NCI-H69 (cell line): Measurements from ENCODE around the gene ZMYND12.
A peak's percentile ranks its signal among the peaks of the same experiment; 100 is the strongest.

Experiments used
- DNase-seq: peaks from one replicate; lab custom pipeline; 2025; lab: John Stamatoyannopoulos, UW

ZMYND12 gene

DNA sequence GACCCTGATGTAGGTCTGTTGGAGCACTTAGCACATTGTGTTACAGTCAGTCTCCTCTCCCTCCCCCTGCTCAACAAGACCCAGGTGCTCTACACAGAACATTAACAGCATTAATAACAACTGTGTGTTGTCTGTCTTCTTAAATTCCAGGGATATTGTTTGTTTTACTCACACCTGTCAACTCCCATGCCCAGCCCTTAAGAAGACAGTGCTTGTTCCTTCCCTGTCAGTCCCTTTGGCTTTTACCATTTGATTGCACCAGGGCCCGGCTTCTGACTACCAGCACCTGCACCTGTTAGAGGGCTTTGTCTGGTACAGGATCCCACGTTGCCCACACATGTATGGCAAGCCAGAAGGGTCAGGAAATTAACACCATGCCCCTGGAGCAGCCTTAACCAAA, 63.6 kb downstream of the ZMYND12 start:
- DNase-seq: peak; percentile 85

DNA sequence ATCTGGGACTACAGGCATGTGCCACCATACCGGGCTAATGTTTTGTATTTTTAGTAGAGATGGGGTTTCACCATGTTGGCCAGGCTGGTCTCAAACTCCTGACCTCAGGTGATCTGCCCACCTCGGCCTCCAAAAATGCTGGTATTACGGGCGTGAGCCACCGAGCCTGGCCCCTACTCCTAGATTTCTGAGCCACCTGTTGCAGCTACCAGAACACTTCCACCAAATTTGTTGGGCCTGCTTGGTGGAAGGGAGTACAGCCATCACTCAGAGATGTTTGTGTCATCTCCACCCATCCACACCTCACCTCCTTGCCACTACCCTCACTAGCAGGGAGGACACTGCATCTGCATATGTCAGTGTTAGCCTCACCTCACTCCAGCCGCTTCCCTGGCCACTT, 69.8 kb downstream of the ZMYND12 start:
- DNase-seq: no peak

- no peak for DNase-seq
Observed at GRCh38 chr1:42385283-42385682, 70.5 kb downstream of the ZMYND12 start.

- peak; percentile 62 for DNase-seq
Observed at GRCh38 chr1:42381280-42381673, 74.5 kb downstream of the ZMYND12 start.

DNA sequence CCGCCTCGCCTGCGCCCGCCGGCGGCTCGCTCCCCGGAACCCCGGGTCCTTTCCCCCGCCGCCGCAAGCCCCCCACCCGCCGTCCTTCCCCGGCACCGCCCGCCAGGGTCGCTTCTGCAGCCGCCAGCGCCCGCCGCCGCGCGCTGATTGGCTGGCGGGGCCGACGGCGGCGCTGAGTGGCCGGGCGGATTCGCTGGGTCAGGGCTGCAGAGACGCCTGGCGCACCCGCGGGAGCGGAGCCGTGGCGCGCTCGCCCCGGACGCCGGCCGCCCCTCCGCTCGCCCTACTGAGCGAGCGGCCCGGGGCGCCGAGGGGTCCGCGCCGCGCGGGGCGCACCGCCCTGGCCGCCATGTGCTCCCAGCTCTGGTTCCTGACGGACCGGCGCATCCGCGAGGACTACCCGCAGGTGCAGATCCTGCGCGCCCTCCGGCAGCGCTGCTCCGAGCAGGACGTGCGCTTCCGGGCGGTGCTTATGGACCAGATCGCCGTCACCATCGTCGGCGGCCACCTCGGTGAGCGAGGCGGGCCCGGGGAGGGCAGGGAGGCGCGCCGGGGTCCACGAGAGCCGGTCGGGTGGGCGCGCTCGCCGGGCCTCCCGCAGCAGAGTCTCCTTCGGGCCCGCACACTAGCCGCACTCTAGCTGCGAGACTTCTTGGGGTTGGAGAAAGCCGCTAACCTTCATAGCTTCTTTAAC, 75.1 kb downstream of the ZMYND12 start, which contains the start of gene RIMKLA:
RIMKLA (plus strand) TSS at position 207 of the 694 bp plus-strand sequence; CDS start at position 350, 143 bp downstream.
- peak; percentile 87 for DNase-seq
